ENCODE data around the gene EXOSC5. TPM values are rescaled to one million over a fixed set of nuclear protein-coding genes. Genes with fewer than 3 reads are reported as not detected.
"Not testable (repeated sequence)": the region's sequence is repeated elsewhere in the genome, so short reads cannot be mapped to it uniquely, and the experiment has no call there.

EXOSC5 gene
- total RNA-seq, 4 donors from 2014 or later, result 14.0 to 21.3 (median 19.8) TPM

DNA sequence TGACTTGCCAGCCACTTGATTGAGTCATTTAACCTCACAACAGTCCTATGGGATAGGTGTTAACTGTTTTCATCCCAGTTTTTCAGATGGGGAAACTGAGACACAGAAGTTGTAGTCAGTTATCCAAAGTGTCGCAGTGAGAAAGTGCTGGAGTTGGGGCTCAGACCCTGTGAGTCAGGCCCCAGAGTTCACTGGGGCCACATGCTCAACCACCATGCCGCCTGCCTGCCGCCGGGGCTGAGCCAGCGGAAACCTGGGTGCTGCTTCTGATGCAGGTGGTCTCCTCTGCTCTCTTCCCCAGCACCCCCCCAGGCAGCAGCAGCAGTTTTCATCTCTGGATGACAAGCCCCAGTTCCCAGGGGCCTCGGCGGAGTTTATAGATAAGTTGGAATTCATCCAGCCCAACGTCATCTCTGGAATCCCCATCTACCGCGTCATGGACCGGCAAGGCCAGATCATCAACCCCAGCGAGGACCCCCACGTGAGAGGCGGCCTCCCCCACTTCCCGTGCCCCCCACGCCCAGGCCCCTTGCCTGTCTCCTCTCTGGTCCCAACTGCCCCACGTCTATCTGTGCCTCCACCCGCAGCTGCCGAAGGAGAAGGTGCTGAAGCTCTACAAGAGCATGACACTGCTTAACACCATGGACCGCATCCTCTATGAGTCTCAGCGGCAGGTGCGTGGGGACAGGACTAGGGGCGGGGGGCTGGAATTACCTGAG, 13.3 kb upstream of the EXOSC5 start:
- Histone ChIP-seq H3K4me3 (no peak overlapping the region), H3K27me3 (no peaks in the 10 kb centered on the region), H3K4me1 (peaks cover 0 to 56% (median 9%) of the 10 kb centered on the region in 4 donors), H3K9me3 (no peaks in the 10 kb centered on the region), H3K27ac (peak overlapping the region in 2 of 4 donors; percentile 47 to 59), H3K36me3 (peaks cover 0 to 54% (median 20%) of the 10 kb centered on the region in 3 donors)
- 82 to 85% methylated on average over 23 of the region's 23 CpGs for WGBS, 2 donors
- DNase-seq (ENCODE audit: low spot score in 2 of 2), result no peak
- TF ChIP-seq EP300 (IDR thresholded peaks at IDR 0.05), result no peak
- no peak for TF ChIP-seq POLR2A (IDR thresholded peaks at IDR 0.05)
- no peak for TF ChIP-seq CTCF (IDR thresholded peaks at IDR 0.05)

- TF ChIP-seq EP300 (IDR thresholded peaks at IDR 0.05) (no peak), CTCF (IDR thresholded peaks at IDR 0.05) (no peak), POLR2A (IDR thresholded peaks at IDR 0.05) (no peak)
- 64 to 65% methylated on average over 4 of the region's 4 CpGs for WGBS, 2 donors
- H3K4me1 ChIP-seq, result peaks cover 0 to 59% (median 9%) of the 10 kb centered on the region in 4 donors
Observed at GRCh38 chr19:41409288-41409687, 12.1 kb upstream of the EXOSC5 start.

DNA sequence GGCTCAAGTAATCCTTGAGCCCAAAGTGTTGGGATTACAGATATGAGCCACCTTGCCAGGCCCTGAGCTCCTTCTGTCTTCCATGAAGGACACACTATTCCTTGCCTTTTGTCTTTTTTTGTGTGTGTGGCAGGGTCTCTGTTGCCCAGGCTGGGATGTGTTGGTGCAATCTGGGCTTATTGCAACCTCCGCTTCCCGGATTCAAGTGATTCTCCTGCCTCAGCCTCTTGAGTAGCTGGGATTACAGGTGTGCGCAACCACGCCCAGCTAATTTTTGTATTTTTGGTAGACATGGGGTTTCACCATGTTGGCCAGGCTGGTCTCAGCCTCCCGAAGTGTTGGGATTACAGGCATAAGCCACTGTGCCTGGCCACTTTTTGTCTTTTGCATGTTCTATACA, 11.7 kb upstream of the EXOSC5 start:
- peak overlapping the region in 2 of 4 donors; percentile 26 to 59 for H3K27ac ChIP-seq
- H3K9me3 ChIP-seq; H3K27me3 ChIP-seq; H3K4me3 ChIP-seq; DNase-seq (ENCODE audit: low spot score in 2 of 2): not testable (repeated sequence)
- H3K36me3 ChIP-seq, result peaks cover 0 to 38% (median 7%) of the 10 kb centered on the region in 3 donors
- H3K4me1 ChIP-seq, result peaks cover 0 to 59% (median 9%) of the 10 kb centered on the region in 4 donors
- WGBS, 2 donors, result 83 to 89% methylated on average over 5 of the region's 5 CpGs

More at GRCh38 chr19:41409288-41409687, 12.1 kb upstream of the EXOSC5 start:
- no peak for DNase-seq (ENCODE audit: low spot score in 2 of 2)
- peaks cover 0 to 42% (median 8%) of the 10 kb centered on the region in 3 donors for H3K36me3 ChIP-seq
- no peak overlapping the region for H3K4me3 ChIP-seq
- no peaks in the 10 kb centered on the region for H3K9me3 ChIP-seq
- H3K27ac ChIP-seq, result peak overlapping the region in 2 of 4 donors; percentile 26 to 59
- no peaks in the 10 kb centered on the region for H3K27me3 ChIP-seq

DNA sequence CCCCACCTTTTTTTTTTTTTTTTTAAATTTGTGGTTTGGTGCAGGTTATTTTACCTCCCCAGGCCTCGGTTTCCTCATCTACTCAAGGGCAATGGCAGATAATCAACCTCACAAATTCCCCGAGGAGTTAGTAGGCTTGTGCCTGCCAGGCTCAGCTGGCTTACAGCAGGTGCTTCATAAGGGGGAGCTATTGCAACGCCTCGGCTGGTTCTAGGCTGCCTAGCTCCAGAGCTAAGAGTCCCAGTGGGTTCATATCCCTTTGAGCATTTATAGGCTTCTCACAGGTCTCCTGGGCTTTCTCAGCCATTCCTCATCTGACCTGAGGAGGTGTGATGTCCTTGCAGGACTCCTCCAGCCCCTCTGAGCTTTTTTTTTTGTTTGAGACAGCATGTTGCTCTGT, 11.1 kb upstream of the EXOSC5 start:
- Histone ChIP-seq H3K4me3 (no peak overlapping the region), H3K9me3 (no peaks in the 10 kb centered on the region), H3K27me3 (no peaks in the 10 kb centered on the region), H3K36me3 (peaks cover 0 to 36% (median 3%) of the 10 kb centered on the region in 3 donors), H3K27ac (peak overlapping the region in 2 of 4 donors; percentile 26 to 59), H3K4me1 (peaks cover 0 to 63% (median 9%) of the 10 kb centered on the region in 4 donors)
- no peak for TF ChIP-seq CTCF (IDR thresholded peaks at IDR 0.05)
- no peak for TF ChIP-seq POLR2A (IDR thresholded peaks at IDR 0.05)
- TF ChIP-seq EP300 (IDR thresholded peaks at IDR 0.05), result no peak
- DNase-seq (ENCODE audit: low spot score in 2 of 2), result no peak
- 59 to 69% methylated on average over 4 of the region's 4 CpGs for WGBS, 2 donors

- no peak for DNase-seq (ENCODE audit: low spot score in 2 of 2)
- Histone ChIP-seq H3K4me3 (no peak overlapping the region), H3K27me3 (no peaks in the 10 kb centered on the region), H3K4me1 (peaks cover 0 to 72% (median 9%) of the 10 kb centered on the region in 4 donors), H3K9me3 (no peaks in the 10 kb centered on the region), H3K27ac (peak overlapping the region in 3 of 4 donors; percentile 35 to 59 (median 42)), H3K36me3 (peaks cover 0 to 34% (median 0%) of the 10 kb centered on the region in 3 donors)
- WGBS, 2 donors, result 48 to 62% methylated on average over 4 of the region's 4 CpGs
- TF ChIP-seq POLR2A (IDR thresholded peaks at IDR 0.05) (no peak), EP300 (IDR thresholded peaks at IDR 0.05) (no peak), CTCF (IDR thresholded peaks at IDR 0.05) (no peak)
Observed at GRCh38 chr19:41407271-41407670, 10.1 kb upstream of the EXOSC5 start.
